ENCODE measurements around the gene DCAF8.

DCAF8 gene

GRCh38 chr1:160258177-160258798, 4.1 kb downstream of the DCAF8 start:
- Histone ChIP-seq H3K4me1 (ENCODE audit: control insufficient read depth, low read depth, low read length) (no peaks in the 10 kb centered on the region), H4K8ac (ENCODE audit: low read depth, low read length) (no peak overlapping the region), H2BK5ac (ENCODE audit: low read length) (no peak overlapping the region), H3K56ac (ENCODE audit: low read length) (no peak overlapping the region), H2BK15ac (replicated peaks; ENCODE audit: low read depth) (no peak overlapping the region), H3K4me2 (ENCODE audit: low read length) (no peak overlapping the region), H3K79me2 (ENCODE audit: control insufficient read depth, insufficient read depth, low read length) (peaks cover 28% of the 10 kb centered on the region), H3K18ac (ENCODE audit: low read length) (no peak overlapping the region), H3K23ac (ENCODE audit: low read length) (no peak overlapping the region), H4K5ac (ENCODE audit: low read length) (no peak overlapping the region), H2BK120ac (ENCODE audit: low read depth, low read length) (no peak overlapping the region), H3K9ac (ENCODE audit: low read length) (no peak overlapping the region), H3K36me3 (ENCODE audit: control insufficient read depth, insufficient read depth, low read length) (no peaks in the 10 kb centered on the region), H3K79me1 (ENCODE audit: low read length) (peaks cover 6% of the 10 kb centered on the region), H2AK5ac (ENCODE audit: low read length) (no peak overlapping the region), H3K4me3 (ENCODE audit: low read length) (no peak overlapping the region), H3K27me3 (ENCODE audit: insufficient read depth, low read length, poor library complexity) (no peaks in the 10 kb centered on the region), H3K27ac (ENCODE audit: low read depth, low read length) (no peak overlapping the region), H3K4ac (ENCODE audit: low read depth, low read length) (no peak overlapping the region)
- no CpG with 5 or more reads among the region's 7 CpGs for WGBS (ENCODE audit: extremely low coverage, insufficient coverage, low lambda C conversion rate)
- no peak for DNase-seq

GRCh38 chr1:160257411-160258015, 4.8 kb downstream of the DCAF8 start:
- Histone ChIP-seq H3K56ac (ENCODE audit: low read length) (no peak overlapping the region), H3K9ac (ENCODE audit: low read length) (no peak overlapping the region), H3K4me2 (ENCODE audit: low read length) (no peak overlapping the region), H2AK5ac (ENCODE audit: low read length) (no peak overlapping the region), H3K27ac (ENCODE audit: low read depth, low read length) (peak overlapping the region; percentile 37), H4K8ac (ENCODE audit: low read depth, low read length) (no peak overlapping the region), H3K79me1 (ENCODE audit: low read length) (peaks cover 6% of the 10 kb centered on the region), H2BK120ac (ENCODE audit: low read depth, low read length) (no peak overlapping the region), H3K27me3 (ENCODE audit: insufficient read depth, low read length, poor library complexity) (no peaks in the 10 kb centered on the region), H3K4ac (ENCODE audit: low read depth, low read length) (no peak overlapping the region), H3K23ac (ENCODE audit: low read length) (peak overlapping the region; percentile 30), H3K79me2 (ENCODE audit: control insufficient read depth, insufficient read depth, low read length) (peaks cover 28% of the 10 kb centered on the region), H2BK5ac (ENCODE audit: low read length) (no peak overlapping the region), H3K18ac (ENCODE audit: low read length) (no peak overlapping the region), H4K5ac (ENCODE audit: low read length) (no peak overlapping the region), H2BK15ac (replicated peaks; ENCODE audit: low read depth) (no peak overlapping the region), H3K4me3 (ENCODE audit: low read length) (no peak overlapping the region), H3K4me1 (ENCODE audit: control insufficient read depth, low read depth, low read length) (no peaks in the 10 kb centered on the region), H3K36me3 (ENCODE audit: control insufficient read depth, insufficient read depth, low read length) (no peaks in the 10 kb centered on the region)
- no peak for DNase-seq
- no CpG with 5 or more reads among the region's 6 CpGs for WGBS (ENCODE audit: extremely low coverage, insufficient coverage, low lambda C conversion rate)

GRCh38 chr1:160256396-160257046, 5.8 kb downstream of the DCAF8 start:
- no peak overlapping the region for H3K27ac ChIP-seq (ENCODE audit: low read depth, low read length)
- no peak overlapping the region for H4K8ac ChIP-seq (ENCODE audit: low read depth, low read length)
- H2BK5ac ChIP-seq (ENCODE audit: low read length), result no peak overlapping the region
- no peak overlapping the region for H4K5ac ChIP-seq (ENCODE audit: low read length)
- WGBS (ENCODE audit: extremely low coverage, insufficient coverage, low lambda C conversion rate), result no CpG with 5 or more reads among the region's 3 CpGs
- no peak overlapping the region for H2BK15ac ChIP-seq (replicated peaks; ENCODE audit: low read depth)
- H3K23ac ChIP-seq (ENCODE audit: low read length), result no peak overlapping the region
- H3K4me3 ChIP-seq (ENCODE audit: low read length), result no peak overlapping the region
- H3K79me1 ChIP-seq (ENCODE audit: low read length), result peaks cover 7% of the 10 kb centered on the region
- no peak overlapping the region for H3K9ac ChIP-seq (ENCODE audit: low read length)
- no peak overlapping the region for H2BK120ac ChIP-seq (ENCODE audit: low read depth, low read length)
- no peak for DNase-seq
- no peak overlapping the region for H3K18ac ChIP-seq (ENCODE audit: low read length)
- H3K79me2 ChIP-seq (ENCODE audit: control insufficient read depth, insufficient read depth, low read length), result peaks cover 29% of the 10 kb centered on the region
- H3K56ac ChIP-seq (ENCODE audit: low read length), result no peak overlapping the region
- no peak overlapping the region for H3K4me2 ChIP-seq (ENCODE audit: low read length)
- no peak overlapping the region for H3K4ac ChIP-seq (ENCODE audit: low read depth, low read length)
- H3K4me1 ChIP-seq (ENCODE audit: control insufficient read depth, low read depth, low read length), result no peaks in the 10 kb centered on the region
- H2AK5ac ChIP-seq (ENCODE audit: low read length), result no peak overlapping the region
- H3K36me3 ChIP-seq (ENCODE audit: control insufficient read depth, insufficient read depth, low read length), result no peaks in the 10 kb centered on the region
- no peaks in the 10 kb centered on the region for H3K27me3 ChIP-seq (ENCODE audit: insufficient read depth, low read length, poor library complexity)

GRCh38 chr1:160255781-160256300, 6.5 kb downstream of the DCAF8 start:
- no peak overlapping the region for H3K9ac ChIP-seq (ENCODE audit: low read length)
- no peak overlapping the region for H3K27ac ChIP-seq (ENCODE audit: low read depth, low read length)
- no peak overlapping the region for H3K4ac ChIP-seq (ENCODE audit: low read depth, low read length)
- H3K18ac ChIP-seq (ENCODE audit: low read length), result no peak overlapping the region
- H3K79me2 ChIP-seq (ENCODE audit: control insufficient read depth, insufficient read depth, low read length), result peaks cover 26% of the 10 kb centered on the region
- no peaks in the 10 kb centered on the region for H3K27me3 ChIP-seq (ENCODE audit: insufficient read depth, low read length, poor library complexity)
- H3K23ac ChIP-seq (ENCODE audit: low read length), result no peak overlapping the region
- no peak for DNase-seq
- H2BK120ac ChIP-seq (ENCODE audit: low read depth, low read length), result no peak overlapping the region
- H3K4me1 ChIP-seq (ENCODE audit: control insufficient read depth, low read depth, low read length), result no peaks in the 10 kb centered on the region
- H3K56ac ChIP-seq (ENCODE audit: low read length), result no peak overlapping the region
- peaks cover 7% of the 10 kb centered on the region for H3K79me1 ChIP-seq (ENCODE audit: low read length)
- no peak overlapping the region for H3K4me3 ChIP-seq (ENCODE audit: low read length)
- no peak overlapping the region for H4K5ac ChIP-seq (ENCODE audit: low read length)
- no peaks in the 10 kb centered on the region for H3K36me3 ChIP-seq (ENCODE audit: control insufficient read depth, insufficient read depth, low read length)
- H2BK15ac ChIP-seq (replicated peaks; ENCODE audit: low read depth), result no peak overlapping the region
- H3K4me2 ChIP-seq (ENCODE audit: low read length), result no peak overlapping the region
- no CpG with 5 or more reads among the region's 4 CpGs for WGBS (ENCODE audit: extremely low coverage, insufficient coverage, low lambda C conversion rate)
- H2BK5ac ChIP-seq (ENCODE audit: low read length), result no peak overlapping the region
- no peak overlapping the region for H2AK5ac ChIP-seq (ENCODE audit: low read length)
- no peak overlapping the region for H4K8ac ChIP-seq (ENCODE audit: low read depth, low read length)

GRCh38 chr1:160251687-160252526, 10.4 kb downstream of the DCAF8 start:
- no peak overlapping the region for H2AK5ac ChIP-seq (ENCODE audit: low read length)
- H3K79me2 ChIP-seq (ENCODE audit: control insufficient read depth, insufficient read depth, low read length), result peaks cover 6% of the 10 kb centered on the region
- H3K4me1 ChIP-seq (ENCODE audit: control insufficient read depth, low read depth, low read length), result no peaks in the 10 kb centered on the region
- H3K79me1 ChIP-seq (ENCODE audit: low read length), result peaks cover 1% of the 10 kb centered on the region
- H3K4ac ChIP-seq (ENCODE audit: low read depth, low read length), result no peak overlapping the region
- H4K8ac ChIP-seq (ENCODE audit: low read depth, low read length), result no peak overlapping the region
- DNase-seq, result peak; percentile 85
- H3K56ac ChIP-seq (ENCODE audit: low read length), result no peak overlapping the region
- no peak overlapping the region for H4K5ac ChIP-seq (ENCODE audit: low read length)
- H2BK120ac ChIP-seq (ENCODE audit: low read depth, low read length), result no peak overlapping the region
- no CpG with 5 or more reads among the region's 5 CpGs for WGBS (ENCODE audit: extremely low coverage, insufficient coverage, low lambda C conversion rate)
- no peak overlapping the region for H3K4me2 ChIP-seq (ENCODE audit: low read length)
- no peak overlapping the region for H2BK15ac ChIP-seq (replicated peaks; ENCODE audit: low read depth)
- H3K27me3 ChIP-seq (ENCODE audit: insufficient read depth, low read length, poor library complexity), result no peaks in the 10 kb centered on the region
- H2BK5ac ChIP-seq (ENCODE audit: low read length), result no peak overlapping the region
- H3K27ac ChIP-seq (ENCODE audit: low read depth, low read length), result no peak overlapping the region
- no peak overlapping the region for H3K18ac ChIP-seq (ENCODE audit: low read length)
- H3K9ac ChIP-seq (ENCODE audit: low read length), result no peak overlapping the region
- H3K23ac ChIP-seq (ENCODE audit: low read length), result no peak overlapping the region
- H3K4me3 ChIP-seq (ENCODE audit: low read length), result no peak overlapping the region
- no peaks in the 10 kb centered on the region for H3K36me3 ChIP-seq (ENCODE audit: control insufficient read depth, insufficient read depth, low read length)

Measured in mesendoderm (in vitro differentiated cells).